ENCODE measurements around the gene MYL12B. TPM values are rescaled to one million over a fixed set of nuclear protein-coding genes. Genes with fewer than 3 reads are reported as not detected.
"Not testable (repeated sequence)": the region's sequence is repeated elsewhere in the genome, so short reads cannot be mapped to it uniquely, and the experiment has no call there.

Gene MYL12B
- total RNA-seq, 1 donor from 2014 or later: 433 TPM

GRCh38 chr18:3219241-3219630, 42.7 kb upstream of the MYL12B start:
- Histone ChIP-seq H2AFZ (ENCODE audit: low read depth, low read length) (no peak overlapping the region), H3K4me2 (ENCODE audit: low read length) (no peak overlapping the region), H4K20me1 (ENCODE audit: insufficient read depth, low read length) (no peaks in the 10 kb centered on the region), H3K79me2 (ENCODE audit: insufficient read depth, low read length) (no peaks in the 10 kb centered on the region), H3K4me1 (ENCODE audit: insufficient read depth, low read length) (peaks cover 2% of the 10 kb centered on the region), H3K4me3 (ENCODE audit: insufficient read depth, low read depth, low read length) (no peak overlapping the region), H3K36me3 (ENCODE audit: insufficient read depth, low read length) (no peaks in the 10 kb centered on the region), H3K27me3 (ENCODE audit: insufficient read depth, low read length) (no peaks in the 10 kb centered on the region), H3K27ac (ENCODE audit: low read depth, low read length) (no peak overlapping the region), H3K9me3 (ENCODE audit: insufficient read depth, low read depth, low read length) (no peaks in the 10 kb centered on the region), H3K9ac (ENCODE audit: low read length) (no peak overlapping the region)
- H3K4me1 Mint-ChIP-seq (ENCODE audit: low read depth, unreplicated experiment): peaks cover 4% of the 10 kb centered on the region
- H3K27ac Mint-ChIP-seq (ENCODE audit: unreplicated experiment): no peak overlapping the region
- no peak for TF ChIP-seq CTCF (IDR thresholded peaks at IDR 0.05; ENCODE audit: insufficient read depth, low read depth, low read length)
- no peak for TF ChIP-seq EZH2 (IDR thresholded peaks at IDR 0.05; ENCODE audit: insufficient read depth, low read length)
- peaks cover 5% of the 10 kb centered on the region for H3K36me3 Mint-ChIP-seq (ENCODE audit: low read depth, unreplicated experiment)
- H3K9me3 Mint-ChIP-seq (ENCODE audit: unreplicated experiment): peaks cover 1% of the 10 kb centered on the region
- H3K27me3 Mint-ChIP-seq (ENCODE audit: low read depth, unreplicated experiment): peaks cover 3% of the 10 kb centered on the region
- H3K4me3 Mint-ChIP-seq (ENCODE audit: unreplicated experiment): no peak overlapping the region
- FAIRE-seq (no peak), DNase-seq (ENCODE audit: low read depth) (no peak)

- FAIRE-seq (no peak), DNase-seq (ENCODE audit: low read depth) (no peak)
- H3K9me3 ChIP-seq (ENCODE audit: insufficient read depth, low read depth, low read length): no peaks in the 10 kb centered on the region
- peaks cover 2% of the 10 kb centered on the region for H3K4me1 ChIP-seq (ENCODE audit: insufficient read depth, low read length)
- H3K79me2 ChIP-seq (ENCODE audit: insufficient read depth, low read length): no peaks in the 10 kb centered on the region
- no peaks in the 10 kb centered on the region for H3K27me3 ChIP-seq (ENCODE audit: insufficient read depth, low read length)
- H3K27ac ChIP-seq (ENCODE audit: low read depth, low read length): no peak within 1 kb of the TSS
- H3K4me1 Mint-ChIP-seq (ENCODE audit: low read depth, unreplicated experiment): peaks cover 4% of the 10 kb centered on the region
- H3K9me3 Mint-ChIP-seq (ENCODE audit: unreplicated experiment): peaks cover 1% of the 10 kb centered on the region
- H3K27ac Mint-ChIP-seq (ENCODE audit: unreplicated experiment): no peak within 1 kb of the TSS
- H4K20me1 ChIP-seq (ENCODE audit: insufficient read depth, low read length): no peaks in the 10 kb centered on the region
- peak within 1 kb of the TSS; percentile 12 for H3K4me3 Mint-ChIP-seq (ENCODE audit: unreplicated experiment)
- TF ChIP-seq CTCF (IDR thresholded peaks at IDR 0.05; ENCODE audit: insufficient read depth, low read depth, low read length): no peak
- no peak for TF ChIP-seq EZH2 (IDR thresholded peaks at IDR 0.05; ENCODE audit: insufficient read depth, low read length)
- peaks cover 3% of the 10 kb centered on the region for H3K27me3 Mint-ChIP-seq (ENCODE audit: low read depth, unreplicated experiment)
- no peaks in the 10 kb centered on the region for H3K36me3 ChIP-seq (ENCODE audit: insufficient read depth, low read length)
- H3K4me2 ChIP-seq (ENCODE audit: low read length): no peak within 1 kb of the TSS
- no peak within 1 kb of the TSS for H3K9ac ChIP-seq (ENCODE audit: low read length)
- H2AFZ ChIP-seq (ENCODE audit: low read depth, low read length): no peak within 1 kb of the TSS
- no peak within 1 kb of the TSS for H3K4me3 ChIP-seq (ENCODE audit: insufficient read depth, low read depth, low read length)
- H3K36me3 Mint-ChIP-seq (ENCODE audit: low read depth, unreplicated experiment): peaks cover 5% of the 10 kb centered on the region
These were observed 42.1 kb upstream of the MYL12B start, which contains the start of gene MYOM1 for GRCh38 chr18:3219631-3220335. TSS of gene MYOM1 (minus strand) at chr18:3219968. CDS start at chr18:3215223, 4,745 bp downstream.

GRCh38 chr18:3220868-3221267, 41.1 kb upstream of the MYL12B start:
- not testable (repeated sequence) for H3K4me3 Mint-ChIP-seq (ENCODE audit: unreplicated experiment); H3K9me3 ChIP-seq (ENCODE audit: insufficient read depth, low read depth, low read length); H3K27me3 ChIP-seq (ENCODE audit: insufficient read depth, low read length); H3K4me1 ChIP-seq (ENCODE audit: insufficient read depth, low read length); H3K9ac ChIP-seq (ENCODE audit: low read length); H3K4me1 Mint-ChIP-seq (ENCODE audit: low read depth, unreplicated experiment); H3K36me3 ChIP-seq (ENCODE audit: insufficient read depth, low read length); DNase-seq (ENCODE audit: low read depth); H3K36me3 Mint-ChIP-seq (ENCODE audit: low read depth, unreplicated experiment); H3K4me3 ChIP-seq (ENCODE audit: insufficient read depth, low read depth, low read length); H2AFZ ChIP-seq (ENCODE audit: low read depth, low read length); H3K4me2 ChIP-seq (ENCODE audit: low read length); H3K27ac ChIP-seq (ENCODE audit: low read depth, low read length); FAIRE-seq; H4K20me1 ChIP-seq (ENCODE audit: insufficient read depth, low read length); H3K27me3 Mint-ChIP-seq (ENCODE audit: low read depth, unreplicated experiment); H3K9me3 Mint-ChIP-seq (ENCODE audit: unreplicated experiment); H3K27ac Mint-ChIP-seq (ENCODE audit: unreplicated experiment); H3K79me2 ChIP-seq (ENCODE audit: insufficient read depth, low read length)

Data from astrocyte (in vitro differentiated cells and primary cell).